HepG2 (cell line): Measurements from ENCODE around the gene NGF. TPM values are rescaled to one million over a fixed set of nuclear protein-coding genes. Genes with fewer than 3 reads are reported as not detected.

Experiments used
- ATAC-seq: fragments of 200-7000 bp; cut with Tn5 transposase; 3 replicates; pipeline ENCODE4 v1.9.1; 2020; ENCODE audit warnings: mild to moderate bottlenecking, moderate library complexity
- BruUV-seq: library from RNA; stranded (reverse); fragments of 400-500 nt; replicated peaks from 2 replicates; lab custom pipeline; 2021; lab: Mats Ljungman, UMichigan
- CTCF ChIA-PET: fragments of 300-600 bp; formaldehyde crosslinking; extraction: SDS; loops from one replicate; lab custom pipeline; 2021; ENCODE audit warnings: low total read pairs, inconsistent platforms, low intra/inter-chr PET ratio; lab: Yijun Ruan, JAX
- POLR2A ChIA-PET: fragments of 350-600 bp; sonication (Branson Sonifier 250); formaldehyde crosslinking; loops from one replicate; lab custom pipeline; 2020; ENCODE audit warnings: antibody characterized with exemption, inconsistent platforms; lab: Yijun Ruan, JAX
- DNase-seq: peaks from one replicate; pipeline ENCODE4 v3.0.0-alpha.2; 2015; ENCODE audit warnings: low spot score
- FAIRE-seq: peaks from 3 replicates; lab custom pipeline; 2011; peaks lifted over from hg19 to GRCh38; lab: Jason Lieb, UNC
- H2AFZ ChIP-seq: one replicate; pipeline ENCODE4 v1.6.1; 2011; ENCODE audit warnings: low read length, inconsistent platforms
- H3K27ac ChIP-seq: fragments of 300-600 bp; 3 replicates; pipeline ENCODE4 v1.8.0; 2011; ENCODE audit warnings: mixed run types, mild to moderate bottlenecking, mixed read lengths, low read length, inconsistent platforms; ENCODE audit not compliant: insufficient read depth; ENCODE audit errors: extremely low read length
- H3K27me3 ChIP-seq, 2 experiments: fragments of 200-600 bp in 1 of 2; 2 replicates in 1 of 2; 3 replicates in 1 of 2; pipeline versions ENCODE4 v1.6.0 to v1.8.0; 2011; ENCODE audit warnings: low read length in 2 of 2, mild to moderate bottlenecking in 2 of 2, moderate library complexity in 2 of 2, inconsistent platforms in 1 of 2; ENCODE audit not compliant: insufficient read depth in 2 of 2, control insufficient read depth in 1 of 2
- H3K36me3 ChIP-seq, 2 experiments: fragments of 200-600 bp in 1 of 2; replicated peaks in 1 of 2; 2 replicates in 1 of 2; 3 replicates in 1 of 2; pipeline versions ENCODE4 v1.5.1 to v1.8.0; 2011; ENCODE audit warnings: low read length in 2 of 2, inconsistent platforms in 1 of 2; ENCODE audit not compliant: insufficient read depth in 2 of 2, control insufficient read depth in 1 of 2
- H3K4me1 ChIP-seq: 2 replicates; pipeline ENCODE4 v1.5.1; 2012; ENCODE audit warnings: low read length, inconsistent platforms; ENCODE audit not compliant: insufficient read depth
- H3K4me2 ChIP-seq: 2 replicates; pipeline ENCODE4 v1.6.0; 2011; ENCODE audit warnings: low read depth, low read length, inconsistent platforms
- H3K4me3 ChIP-seq, 3 experiments: fragments of 200-600 bp in 1 of 3; sonication (generic), shearing (Covaris generic) in 1 of 3; replicated peaks in 1 of 3; 2 replicates each; pipeline ENCODE4 v1.5.1; 2011 to 2016; ENCODE audit warnings: low read length in 3 of 3, inconsistent platforms in 2 of 3, low read depth in 2 of 3, mild to moderate bottlenecking in 2 of 3, control low read depth in 1 of 3, mixed read lengths in 1 of 3; ENCODE audit not compliant: insufficient read depth in 1 of 3
- H3K79me2 ChIP-seq: one replicate; pipeline ENCODE4 v1.6.1; 2011; ENCODE audit warnings: low read length, inconsistent platforms; ENCODE audit not compliant: insufficient read depth
- H3K9ac ChIP-seq: 2 replicates; pipeline ENCODE4 v1.6.0; 2011; ENCODE audit warnings: mild to moderate bottlenecking, low read depth, low read length, inconsistent platforms; ENCODE audit not compliant: insufficient read depth
- H3K9me3 ChIP-seq: 2 replicates; pipeline ENCODE4 v1.5.1; 2012; ENCODE audit warnings: mild to moderate bottlenecking, low read length
- H4K20me1 ChIP-seq: 2 replicates; pipeline ENCODE4 v1.6.0; 2011; ENCODE audit warnings: inconsistent platforms, mild to moderate bottlenecking, low read length, moderate library complexity; ENCODE audit not compliant: insufficient read depth
- HMGXB3 ChIP-seq: sonication (generic); formaldehyde crosslinking; IDR thresholded peaks from 2 replicates; pipeline ENCODE4 v1.4.0; 2020; ENCODE audit warnings: missing genetic modification reagents, borderline replicate concordance
- MBNL3 ChIP-seq: fragments of 250-450 bp; sonication (Bioruptor Pico); conservative IDR thresholded peaks from 2 replicates; pipeline ENCODE4 v1.8.0; 2022; ENCODE audit warnings: mild to moderate bottlenecking, inconsistent platforms
- NFE2L2 ChIP-seq: fragments of 150-350 bp; IDR thresholded peaks from 2 replicates; pipeline ENCODE4 v1.6.1; 2014; ENCODE audit warnings: low read length
- PAXIP1 ChIP-seq: sonication (generic); formaldehyde crosslinking; conservative IDR thresholded peaks from 2 replicates; pipeline ENCODE4 v1.4.0; 2020; ENCODE audit warnings: mild to moderate bottlenecking, missing genetic modification reagents, moderate library complexity
- PPARG ChIP-seq: conservative IDR thresholded peaks from 2 replicates; pipeline ENCODE4 v1.6.1; 2016; ENCODE audit warnings: missing biosample characterization, missing genetic modification reagents
- PRDM4 ChIP-seq: sonication (generic); formaldehyde crosslinking; IDR thresholded peaks from 2 replicates; pipeline ENCODE4 v1.9.0; 2021; ENCODE audit warnings: missing genetic modification reagents, borderline replicate concordance
- RAD21 ChIP-seq: fragments of 450-650 bp; formaldehyde crosslinking; IDR thresholded peaks from 2 replicates; pipeline ENCODE4 v1.5.0; 2020; ENCODE audit warnings: mild to moderate bottlenecking
- RCOR2 ChIP-seq: IDR thresholded peaks from 2 replicates; pipeline ENCODE4 v1.6.1; 2016; ENCODE audit warnings: missing biosample characterization, missing genetic modification reagents
- WIZ ChIP-seq: sonication (generic); formaldehyde crosslinking; IDR thresholded peaks from 2 replicates; pipeline ENCODE4 v1.5.1; 2020; ENCODE audit warnings: mild to moderate bottlenecking, missing genetic modification reagents
- ZFP62 ChIP-seq: sonication (generic); formaldehyde crosslinking; IDR thresholded peaks from 2 replicates; pipeline ENCODE4 v1.4.0; 2020; ENCODE audit warnings: missing genetic modification reagents
- ZFP90 ChIP-seq: sonication (generic); formaldehyde crosslinking; IDR thresholded peaks from 2 replicates; pipeline ENCODE4 v1.8.0; 2022; ENCODE audit warnings: missing genetic modification reagents, mild to moderate bottlenecking, inconsistent platforms, borderline replicate concordance
- ZNF260 ChIP-seq: sonication (generic); formaldehyde crosslinking; IDR thresholded peaks from 2 replicates; pipeline ENCODE4 v1.4.0; 2020; ENCODE audit warnings: missing genetic modification reagents, low read depth, mild to moderate bottlenecking, borderline replicate concordance
- ZNF354B ChIP-seq: sonication (generic); formaldehyde crosslinking; IDR thresholded peaks from 2 replicates; pipeline ENCODE4 v1.8.0; 2022; ENCODE audit warnings: mild to moderate bottlenecking, missing genetic modification reagents
- ZSCAN5A ChIP-seq: sonication (generic); formaldehyde crosslinking; IDR thresholded peaks from 2 replicates; pipeline ENCODE4 v1.8.0; 2022; ENCODE audit warnings: mild to moderate bottlenecking, missing genetic modification reagents, borderline replicate concordance
- in situ Hi-C: cut with HindIII; loops from 2 replicates; pipeline ENCODE4 v1.10.0; 2017; ENCODE audit warnings: low pct_unique_long_range_greater_than_20kb; ENCODE audit not compliant: extremely low pct_ligation_motif_present
- intact Hi-C: fragments of 100-400 bp; cut with micrococcal nuclease; formaldehyde crosslinking; loops from one replicate; pipeline ENCODE4 v1.10.0; 2022; ENCODE audit not compliant: unreplicated experiment
- polyA plus RNA-seq, 8 experiments: library from polyadenylated mRNA; depleted of rRNA in 3 of 8; stranded (reverse) in 7 of 8; unstranded in 1 of 8; fragments of >200 nt; fragmentation: Illumina TruSeq in 4 of 8; extraction: Trizol in 4 of 8; gene quantifications; 2 replicates each; pipeline versions ENCODE4 v1.2.1 to v1.2.3, GENCODE V29; 2011 to 2016; ENCODE audit warnings: low read depth in 4 of 8, missing spikeins in 1 of 8, mixed read lengths in 1 of 8; ENCODE audit not compliant: insufficient read depth in 1 of 8
- total RNA-seq, 5 experiments: library from RNA; depleted of rRNA; stranded (reverse); fragments of >200 nt; fragmentation: Illumina TruSeq; extraction: Trizol; gene quantifications; 2 replicates each; pipeline ENCODE4 v1.2.3, GENCODE V29; 2016; ENCODE audit warnings: low read depth in 1 of 5

Gene NGF
- total and polyA plus RNA-seq, 2 of the 13 experiments (the other 11 are each of a cell fraction or from before 2014, with no cell fraction given) = not detected

- Histone ChIP-seq H3K4me2 (no peak overlapping the region), H3K4me3 (no peak overlapping the region), H3K36me3 (no peaks in the 10 kb centered on the region), H3K27ac (no peak overlapping the region), H4K20me1 (no peaks in the 10 kb centered on the region), H3K4me1 (no peaks in the 10 kb centered on the region), H3K79me2 (no peaks in the 10 kb centered on the region), H3K9me3 (0 out of 2 replicates have a peak, but pooled peaks cover 3% of the 10 kb centered on the region), H3K9ac (no peak overlapping the region), H3K27me3 (no peaks in the 10 kb centered on the region), H2AFZ (no peak overlapping the region)
- ATAC-seq (no peak), FAIRE-seq (no peak), DNase-seq (no peak)
- CTCF ChIA-PET = no interaction called here
- intact Hi-C loops = no loop called here
- no TSS peak for BruUV-seq
- POLR2A ChIA-PET = no interaction called here
- in situ Hi-C loops = no loop called here
- TF ChIP-seq PAXIP1 (no peak), ZNF260 (CRISPR knock-in tag) (no peak), ZFP90 (CRISPR knock-in tag) (no peak), WIZ (CRISPR knock-in tag) (no peak), NFE2L2 (no peak), MBNL3 (no peak), PRDM4 (CRISPR knock-in tag) (no peak), ZSCAN5A (CRISPR knock-in tag) (no peak), HMGXB3 (CRISPR knock-in tag) (no peak), RAD21 (CRISPR knock-in tag) (no peak), ZFP62 (CRISPR knock-in tag) (no peak), RCOR2 (no peak), PPARG (no peak), ZNF354B (no peak)
These were observed 99.0 kb downstream of the NGF start for GRCh38 chr1:115239148-115239422.
